GM10847 (cell line): Measurements from ENCODE around the gene LCNL1.

Experiments
- POLR2A ChIP-seq: IDR thresholded peaks from 2 replicates; pipeline ENCODE4 v1.6.1; 2011; ENCODE audit not compliant: insufficient read length; ENCODE audit errors: extremely low read depth

The LCNL1 gene

DNA sequence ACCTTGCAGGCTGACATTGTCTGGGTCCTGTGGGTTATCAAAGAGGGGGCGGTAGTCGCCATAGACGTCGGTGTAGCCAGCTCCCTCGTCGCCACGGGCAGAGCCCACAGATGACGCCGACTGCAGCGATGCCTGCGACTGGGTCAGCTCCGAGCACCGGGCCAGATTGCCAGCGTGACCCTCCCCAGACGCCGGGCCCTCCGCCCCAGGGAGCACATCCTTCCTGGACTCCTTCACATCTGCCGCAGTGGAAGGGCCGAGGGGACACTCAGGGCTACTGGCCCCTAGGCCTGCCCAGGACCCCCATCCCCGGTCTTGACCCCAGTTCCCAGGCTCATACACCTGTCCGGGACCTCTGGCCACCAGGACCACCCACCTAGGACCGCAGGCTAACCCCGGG is 31.4 kb downstream of the LCNL1 start:
- no peak for TF ChIP-seq POLR2A

DNA sequence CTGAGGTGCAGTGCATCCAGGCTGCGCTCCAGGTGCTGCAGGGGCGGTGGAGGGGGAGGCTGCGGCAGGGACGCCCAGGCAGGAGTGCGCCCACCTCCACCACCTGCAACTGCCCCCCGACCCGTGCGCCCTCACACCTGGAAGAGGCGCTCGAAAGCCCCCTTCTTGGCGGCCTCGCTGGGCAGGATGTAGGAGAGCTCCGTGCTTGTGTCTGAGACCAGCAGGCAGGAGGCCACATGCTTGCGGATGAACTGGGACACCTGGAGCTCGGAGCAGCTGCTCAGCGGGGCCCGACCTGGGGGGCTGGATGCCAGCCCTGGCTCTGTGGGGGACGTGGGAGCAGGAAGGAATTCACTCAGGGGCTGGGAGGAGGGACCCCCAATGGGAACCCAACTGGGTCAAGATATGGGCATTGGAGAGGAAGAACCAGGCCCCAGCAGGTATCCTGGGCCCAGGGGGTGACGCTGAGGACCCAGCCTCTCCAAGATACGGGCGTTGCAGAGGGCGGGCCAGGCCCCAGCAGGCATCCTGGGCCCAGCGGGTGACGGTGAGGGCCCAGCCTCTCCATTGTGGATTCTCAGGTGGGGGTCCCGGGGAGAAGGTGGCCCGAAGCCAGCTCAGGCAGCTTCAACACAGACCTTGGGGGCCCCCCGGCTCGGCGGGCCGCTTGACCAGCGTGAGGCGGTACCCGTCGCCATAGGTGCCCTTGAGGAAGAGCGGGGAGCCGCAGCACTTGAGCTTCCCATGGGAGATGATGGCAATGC is 32.2 kb downstream of the LCNL1 start:
- no peak for TF ChIP-seq POLR2A

DNA sequence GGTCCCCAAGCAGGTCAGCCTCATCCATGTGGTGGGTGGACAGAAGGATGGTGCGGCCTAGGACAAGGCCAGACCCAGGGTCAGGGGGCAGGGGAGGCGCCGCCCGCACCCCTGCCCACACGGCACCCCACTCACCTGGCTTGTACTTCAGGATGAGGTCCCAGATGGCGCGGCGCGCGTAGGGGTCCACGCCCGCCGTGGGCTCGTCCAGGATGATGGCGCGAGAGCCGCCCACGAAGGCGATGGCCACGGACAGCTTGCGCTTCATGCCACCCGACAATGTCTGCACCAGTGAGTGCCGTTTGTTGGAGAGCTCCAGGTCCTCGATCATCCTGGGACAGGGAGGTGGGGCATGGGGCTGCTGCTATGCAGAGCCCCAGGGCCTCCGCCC is 32.7 kb downstream of the LCNL1 start:
- TF ChIP-seq POLR2A = no peak

- TF ChIP-seq POLR2A = no peak
Measured at GRCh38 chr9:137015976-137016375, 33.2 kb downstream of the LCNL1 start.

DNA sequence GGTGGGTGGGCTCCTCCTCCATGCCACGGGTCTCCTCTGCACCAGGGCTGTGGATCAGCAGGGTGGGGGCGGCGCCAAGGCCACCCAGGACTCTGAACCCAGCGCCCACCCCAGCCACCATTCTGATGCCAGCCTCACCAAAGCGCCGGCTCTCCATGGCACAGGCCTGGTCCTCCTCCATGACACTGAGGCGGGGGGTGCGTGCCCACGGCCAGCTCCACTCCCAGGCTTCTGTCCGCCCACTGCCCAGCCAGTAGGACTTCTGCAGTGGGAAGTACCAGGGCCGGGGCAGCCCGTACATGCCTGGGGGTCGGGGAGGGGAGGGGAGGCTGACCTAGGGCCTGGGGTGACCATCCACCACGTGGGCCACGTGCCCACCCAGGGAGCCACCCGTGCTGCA is 33.6 kb downstream of the LCNL1 start:
- no peak for TF ChIP-seq POLR2A

- no peak for TF ChIP-seq POLR2A
Measured at GRCh38 chr9:137017071-137017470, 34.3 kb downstream of the LCNL1 start.

GRCh38 chr9:137017791-137018497 is 35.2 kb downstream of the LCNL1 start:
- no peak for TF ChIP-seq POLR2A

DNA sequence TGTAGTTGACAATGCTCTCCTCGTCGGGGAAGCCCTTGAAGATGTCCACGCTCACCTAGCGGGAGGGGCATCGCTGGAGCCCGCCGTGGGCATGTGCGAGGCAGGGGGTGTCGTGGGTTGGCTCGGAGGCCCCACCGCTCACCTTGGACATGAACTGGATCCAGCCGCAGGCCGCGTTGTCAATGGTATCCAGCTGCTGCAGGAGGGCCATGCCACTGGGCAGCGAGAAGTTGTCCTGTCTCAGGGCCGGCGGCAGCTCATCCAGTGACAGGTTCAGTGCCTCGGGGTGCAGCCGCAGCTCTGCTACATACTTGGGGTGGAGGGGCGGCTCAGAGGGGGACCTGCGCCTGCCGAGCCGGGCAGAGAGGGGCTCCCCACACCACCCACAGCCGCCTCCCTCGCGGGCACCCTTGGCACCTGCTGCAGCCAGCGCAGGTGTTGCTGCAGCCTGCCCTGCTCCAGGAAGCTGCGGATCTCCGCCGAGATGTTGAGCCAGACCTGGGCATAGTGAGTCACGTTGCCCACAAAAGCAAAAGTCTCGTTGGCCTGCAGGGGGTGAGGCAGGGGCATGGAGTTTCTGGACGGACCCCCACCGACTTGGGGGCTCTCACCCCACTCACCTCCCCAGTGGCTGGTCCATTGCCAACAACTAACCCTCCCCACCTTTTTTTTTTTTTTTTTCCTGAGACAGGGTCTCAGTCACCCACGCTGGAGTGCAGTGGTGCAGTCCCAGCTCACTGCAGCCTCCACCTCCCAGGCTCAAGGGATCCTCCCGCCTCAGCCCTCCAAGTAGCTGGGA is 36.2 kb downstream of the LCNL1 start:
- no peak for TF ChIP-seq POLR2A

DNA sequence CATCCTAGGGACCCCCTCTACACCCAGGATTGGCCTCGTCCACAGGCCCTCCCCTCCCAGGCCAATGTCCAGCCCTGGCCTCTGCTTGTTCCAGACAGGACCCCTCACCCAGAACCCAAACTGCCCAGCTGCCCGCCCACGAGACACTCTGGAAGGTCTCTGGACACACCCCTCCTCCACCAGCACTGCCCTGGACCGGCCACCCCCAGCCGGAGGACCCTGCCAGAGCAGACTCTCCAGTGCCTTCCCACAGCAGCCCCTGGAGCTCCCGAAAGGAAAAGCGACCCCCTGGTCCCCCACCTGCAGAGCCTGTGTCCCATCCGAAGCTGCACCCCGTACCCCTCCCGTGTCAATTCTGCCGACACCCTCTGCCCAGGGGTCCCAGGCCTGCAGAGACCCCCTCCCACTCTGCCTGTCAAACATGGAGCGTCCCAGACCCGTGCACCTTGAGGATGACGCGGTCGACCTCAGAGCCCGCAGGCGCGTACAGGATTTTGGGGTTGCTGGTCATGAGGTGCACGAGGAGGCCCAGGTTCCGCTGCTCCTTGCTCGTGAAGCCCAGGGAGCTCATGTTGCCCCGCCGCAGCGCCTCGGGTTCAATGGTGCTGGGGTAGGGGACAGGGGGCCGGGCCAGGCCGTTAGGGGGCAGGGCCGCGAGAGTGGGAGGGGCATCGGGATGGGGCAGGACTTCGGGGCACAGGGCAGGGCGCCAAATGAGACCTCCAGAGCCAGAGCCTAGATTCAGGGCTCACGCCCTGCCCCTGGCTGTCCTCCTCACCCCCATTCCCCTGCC is 37.3 kb downstream of the LCNL1 start:
- TF ChIP-seq POLR2A = no peak

- no peak for TF ChIP-seq POLR2A
Measured at GRCh38 chr9:137020771-137021567, 38.2 kb downstream of the LCNL1 start.

DNA sequence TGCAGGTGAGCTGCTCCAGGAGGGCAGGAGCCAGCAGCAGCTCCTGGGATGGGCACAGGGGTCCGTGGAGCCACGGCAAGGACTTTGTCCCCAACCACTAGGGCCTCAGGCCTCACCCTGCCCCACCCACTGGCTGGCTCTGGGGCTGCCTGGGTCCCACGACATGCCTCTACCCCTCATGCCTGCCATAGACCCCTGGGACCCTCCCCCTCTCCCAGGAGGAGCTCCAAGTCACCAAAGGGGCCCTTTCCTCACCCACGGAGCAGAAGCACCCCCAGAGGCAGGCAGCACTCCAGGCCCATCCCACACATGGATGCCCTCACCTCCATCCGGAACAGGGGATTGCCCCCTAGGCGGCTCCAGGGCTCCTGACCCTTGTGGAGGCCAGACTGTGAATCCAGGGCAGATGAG is 38.8 kb downstream of the LCNL1 start:
- no peak for TF ChIP-seq POLR2A

GRCh38 chr9:137021979-137022661 is 39.3 kb downstream of the LCNL1 start:
- TF ChIP-seq POLR2A = no peak

DNA sequence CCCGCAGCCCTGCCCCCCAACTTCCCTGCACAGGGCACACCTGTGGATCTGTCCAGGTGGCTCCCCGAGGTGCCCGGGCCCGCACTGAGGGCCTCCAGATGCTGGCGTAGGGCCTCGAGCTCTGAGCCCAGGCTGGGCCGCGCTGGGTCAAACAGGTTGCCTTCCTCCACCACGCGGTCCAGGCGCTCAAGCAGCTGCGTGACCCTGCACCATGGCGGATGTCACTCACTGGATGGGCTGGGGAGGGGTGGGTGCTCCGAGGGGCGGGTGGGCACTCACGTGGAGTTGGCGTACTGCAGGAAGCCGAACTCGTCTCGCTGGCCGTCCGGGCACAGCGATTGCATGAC is 39.8 kb downstream of the LCNL1 start:
- TF ChIP-seq POLR2A = no peak

DNA sequence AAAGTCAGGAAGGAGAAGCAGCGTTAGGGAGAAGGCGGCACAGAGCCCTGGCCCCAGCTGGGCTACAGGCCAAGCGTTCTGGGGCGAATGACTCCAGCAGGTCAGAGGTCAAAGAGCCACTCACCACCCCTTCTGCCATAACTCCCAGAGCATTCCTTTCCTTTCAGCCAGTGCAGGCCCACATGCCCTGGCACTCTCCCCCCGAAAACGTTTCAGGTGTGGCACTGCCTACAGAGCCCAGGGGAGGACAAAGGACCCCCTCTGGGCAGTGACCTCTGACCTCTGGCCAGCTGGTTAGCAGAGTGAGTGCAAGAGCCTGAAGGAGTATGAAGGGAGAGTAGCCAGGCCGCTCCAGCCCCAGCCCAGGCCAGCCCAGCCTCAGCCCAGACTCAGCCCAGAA is 40.4 kb downstream of the LCNL1 start:
- no peak for TF ChIP-seq POLR2A
